GM21723 (cell line): ENCODE data around the gene SNRNP200.
A peak's percentile ranks its signal among the peaks of the same experiment; 100 is the strongest.
"Not testable (repeated sequence)": the region's sequence is repeated elsewhere in the genome, so short reads cannot be mapped to it uniquely, and the experiment has no call there.

Experiments
- ATAC-seq: cut with Tn5 transposase; IDR thresholded peaks from one replicate; pipeline ENCODE4 v1.9.1; 2021; ENCODE audit warnings: mild to moderate bottlenecking, moderate library complexity; ENCODE audit not compliant: unreplicated experiment

Gene SNRNP200

GRCh38 chr2:96274355-96275056, 30.8 kb downstream of the SNRNP200 start:
- ATAC-seq: no peak

DNA sequence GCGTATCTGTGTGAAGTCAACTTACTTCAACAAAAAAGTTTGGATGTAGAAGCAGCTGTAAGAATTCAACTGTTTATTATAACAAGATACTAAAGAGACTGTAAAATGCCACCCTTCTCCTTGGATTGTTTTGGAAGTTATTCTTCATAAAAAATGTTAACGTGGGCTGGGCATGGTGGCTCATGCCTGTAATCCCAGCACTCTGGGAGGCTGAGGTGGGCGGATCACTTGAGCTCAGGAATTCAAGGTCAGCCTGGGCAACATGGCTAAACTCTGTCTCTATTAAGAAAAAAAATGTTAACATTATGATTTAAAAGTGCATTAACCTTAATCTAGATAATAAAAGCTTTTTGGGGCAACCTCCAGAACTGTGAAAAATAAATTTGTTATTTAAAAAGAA, 31.6 kb downstream of the SNRNP200 start:
- no peak for ATAC-seq

DNA sequence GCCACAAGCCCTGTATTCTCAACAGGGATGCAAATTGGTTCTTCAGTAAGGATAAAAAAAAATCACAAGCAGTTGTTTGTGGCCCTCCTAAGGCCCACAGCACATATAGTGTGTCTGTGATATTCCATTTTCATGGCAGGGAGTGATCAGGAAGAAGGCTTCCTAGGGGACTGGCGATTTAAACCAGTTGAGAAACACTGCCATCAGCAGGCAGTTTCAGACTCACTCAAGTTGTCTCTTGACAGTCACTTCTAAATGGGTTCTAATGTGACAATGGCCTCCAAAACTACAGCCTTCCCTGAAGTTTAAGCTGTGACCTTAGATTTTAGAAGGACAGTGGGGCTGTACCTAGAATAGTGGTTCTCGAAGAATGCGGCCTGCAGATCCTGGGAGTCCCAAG, 33.4 kb downstream of the SNRNP200 start:
- ATAC-seq: no peak

DNA sequence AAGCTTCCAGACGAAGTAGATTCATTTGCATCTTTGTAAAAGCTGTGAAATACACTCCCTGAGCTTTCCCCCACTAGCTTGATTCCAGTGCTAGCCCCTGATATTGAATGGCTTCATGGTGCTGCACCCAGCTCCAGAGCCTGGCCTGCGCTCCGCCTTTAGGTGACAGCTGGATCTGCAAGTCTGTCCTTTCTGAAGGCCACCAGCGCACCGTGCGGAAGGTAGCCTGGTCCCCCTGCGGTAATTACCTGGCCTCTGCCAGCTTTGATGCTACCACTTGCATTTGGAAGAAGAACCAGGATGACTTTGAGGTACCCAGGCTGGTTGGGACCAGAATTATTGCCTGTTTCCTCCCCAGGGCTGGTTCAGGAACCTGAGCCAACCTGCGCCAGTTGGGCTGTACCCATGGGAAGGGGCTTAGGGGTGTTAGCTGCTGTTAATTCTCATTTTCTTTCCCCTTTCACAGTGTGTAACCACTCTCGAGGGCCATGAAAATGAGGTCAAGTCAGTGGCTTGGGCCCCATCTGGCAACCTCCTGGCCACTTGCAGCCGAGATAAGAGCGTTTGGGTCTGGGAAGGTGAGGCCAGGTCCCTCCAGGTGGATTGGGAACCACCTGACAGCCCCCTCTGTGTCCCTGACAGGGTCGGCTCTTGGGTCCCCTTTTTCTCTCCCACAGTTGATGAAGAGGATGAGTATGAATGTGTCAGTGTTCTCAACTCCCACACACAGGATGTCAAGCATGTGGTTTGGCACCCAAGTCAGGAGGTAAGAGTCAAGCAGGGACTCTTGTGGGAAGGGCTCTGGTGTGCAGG, 38.0 kb downstream of the SNRNP200 start:
- ATAC-seq: no peak

DNA sequence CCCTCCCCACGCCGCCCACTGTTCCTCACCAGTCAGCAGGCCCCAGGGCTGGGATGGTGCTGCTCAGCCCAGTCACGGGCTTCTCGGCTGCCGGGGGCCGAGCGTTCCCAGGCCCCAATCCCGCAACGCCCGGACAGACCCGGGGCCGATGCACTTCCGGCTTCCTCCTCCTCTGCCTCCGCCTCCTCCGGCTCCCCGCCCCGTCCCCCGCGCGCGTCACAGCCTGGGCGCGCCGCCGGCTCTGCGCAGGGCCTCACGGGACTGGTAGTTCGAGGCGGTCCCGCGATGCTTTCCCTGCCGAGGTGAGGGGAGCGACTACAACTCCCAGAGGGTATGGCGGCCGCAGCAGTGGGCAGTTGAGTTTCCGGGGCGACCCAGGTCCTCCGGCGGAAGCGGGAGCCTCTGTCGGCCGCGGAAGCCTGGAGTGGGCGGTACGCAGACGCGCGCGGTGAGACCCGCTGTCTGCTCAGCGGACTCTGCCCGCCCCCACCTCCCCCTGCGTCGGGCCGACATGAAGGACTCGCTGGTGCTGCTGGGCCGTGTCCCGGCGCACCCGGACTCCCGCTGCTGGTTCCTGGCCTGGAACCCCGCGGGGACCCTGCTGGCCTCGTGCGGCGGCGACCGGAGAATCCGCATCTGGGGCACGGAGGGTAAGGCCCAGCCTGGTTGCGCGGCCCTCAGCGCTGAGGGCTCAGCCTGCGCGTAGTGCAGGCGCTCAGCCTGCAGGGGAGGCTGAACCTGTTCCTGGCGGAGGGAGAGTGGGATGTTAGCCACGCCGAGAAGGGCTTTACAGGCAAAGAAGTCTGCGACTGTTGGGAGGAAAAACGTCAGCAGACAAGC, 39.3 kb downstream of the SNRNP200 start, which contains the start of the genes CIAO1 and TMEM127:
TSS of gene CIAO1 (plus strand) at position 386 of the 840 bp plus-strand sequence. CDS start at position 512, 126 bp downstream.
TSS of gene TMEM127 (minus strand) at position 158 of the 840 bp plus-strand sequence. CDS start 616 bp downstream, outside the sequence.
- ATAC-seq: peak; percentile 91

DNA sequence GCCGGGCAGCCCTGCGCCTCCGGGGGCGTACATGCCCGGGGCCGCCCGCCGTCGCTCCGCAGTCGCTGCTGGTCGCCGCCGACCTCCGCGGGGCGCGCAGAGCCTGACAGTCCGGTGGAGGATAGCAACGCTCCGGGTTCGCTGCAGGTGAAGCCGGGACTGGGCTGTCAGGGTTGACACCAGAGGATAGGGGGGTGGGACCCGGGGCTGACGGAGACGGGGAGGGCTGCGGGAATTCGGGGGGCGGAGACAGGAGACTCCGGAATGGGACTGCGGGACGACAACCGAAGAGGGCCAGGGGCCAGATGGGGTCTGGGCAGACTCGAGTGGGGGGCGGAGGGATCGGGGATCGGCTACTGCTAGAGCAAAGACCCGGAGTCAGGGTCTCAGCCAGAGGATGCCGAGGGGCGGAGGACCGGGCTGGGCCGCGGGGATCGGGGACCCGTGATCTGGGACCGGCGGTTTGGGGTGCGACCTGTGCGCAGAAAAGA, 40.0 kb downstream of the SNRNP200 start:
- peak; percentile 25 for ATAC-seq

DNA sequence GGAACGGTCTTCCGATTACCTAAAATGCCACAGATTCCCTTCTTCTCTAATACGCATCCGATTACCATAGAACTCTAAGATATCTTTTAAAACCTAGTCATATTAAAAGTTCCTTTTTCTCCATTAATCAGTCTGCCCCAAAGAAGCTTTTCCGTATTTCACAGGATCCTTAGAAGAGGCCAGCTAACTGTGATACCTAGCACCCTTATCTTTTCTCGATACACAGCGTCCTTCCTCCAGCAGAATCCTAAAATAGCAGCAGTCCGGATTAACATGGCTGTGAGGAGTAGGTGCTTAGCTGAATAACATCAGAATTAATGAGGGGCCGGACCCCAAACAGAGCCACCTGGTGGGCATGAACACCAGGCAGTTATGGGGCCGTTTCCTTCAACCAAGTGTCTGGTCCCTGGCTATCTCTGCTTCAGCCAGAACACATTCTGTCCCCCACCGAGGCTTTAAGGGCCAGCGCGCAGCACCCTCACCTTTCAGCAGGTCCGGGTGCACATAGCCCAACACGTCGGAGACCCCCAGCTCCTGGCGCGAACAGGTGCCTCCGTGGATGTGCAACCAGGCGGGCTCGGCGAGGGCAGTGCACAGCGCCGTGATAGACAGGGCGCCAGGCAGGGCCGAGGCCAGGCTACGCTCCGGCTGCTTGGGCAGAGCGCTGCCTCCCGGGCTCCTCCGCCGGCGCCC, 40.5 kb downstream of the SNRNP200 start:
- no peak for ATAC-seq

- ATAC-seq: no peak
Observed at GRCh38 chr2:96264086-96264485, 41.3 kb downstream of the SNRNP200 start.

DNA sequence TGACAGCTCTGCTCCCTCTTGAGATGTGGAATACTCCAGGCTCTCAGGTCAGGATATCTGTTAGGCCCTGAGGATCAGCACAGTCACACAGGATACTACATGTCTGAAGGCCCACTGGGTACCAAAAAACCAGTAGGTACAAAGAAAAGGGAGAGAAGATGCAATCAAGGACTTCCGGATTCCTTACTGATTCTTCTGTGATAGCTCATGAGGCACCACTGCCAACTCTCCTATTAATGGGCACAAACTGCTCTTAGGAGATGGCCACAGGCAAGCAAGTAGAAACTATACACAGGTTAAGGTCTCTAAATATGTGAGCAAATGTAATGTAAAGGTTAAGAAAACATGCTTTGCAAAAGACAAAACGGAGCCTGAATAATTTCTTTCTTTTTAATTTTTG, 43.0 kb downstream of the SNRNP200 start:
- no peak for ATAC-seq

- no peak for ATAC-seq
Observed at GRCh38 chr2:96261328-96262003, 43.9 kb downstream of the SNRNP200 start.

GRCh38 chr2:96260387-96261260, 44.7 kb downstream of the SNRNP200 start:
- ATAC-seq: peak; percentile 48

DNA sequence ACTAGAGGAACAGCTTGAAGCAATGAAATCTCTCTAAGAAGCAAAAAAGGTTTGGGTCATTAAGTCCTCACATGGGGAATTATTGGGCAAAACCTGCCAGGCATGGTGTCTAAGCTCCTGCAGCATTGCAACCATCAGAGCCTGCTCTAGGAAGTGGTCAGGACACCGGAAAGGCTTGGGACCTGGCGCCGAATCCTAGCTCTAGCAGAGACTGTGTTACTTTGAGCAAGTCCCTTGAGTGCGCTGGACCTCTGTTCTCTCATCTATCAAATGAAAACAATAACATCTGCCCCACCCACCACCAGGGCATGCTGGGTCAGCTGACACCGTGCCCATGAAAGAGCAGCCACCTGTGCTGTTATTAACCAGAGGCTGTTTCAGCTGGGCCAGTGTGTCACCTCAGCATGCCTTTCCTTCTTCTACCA, 45.8 kb downstream of the SNRNP200 start:
- no peak for ATAC-seq

DNA sequence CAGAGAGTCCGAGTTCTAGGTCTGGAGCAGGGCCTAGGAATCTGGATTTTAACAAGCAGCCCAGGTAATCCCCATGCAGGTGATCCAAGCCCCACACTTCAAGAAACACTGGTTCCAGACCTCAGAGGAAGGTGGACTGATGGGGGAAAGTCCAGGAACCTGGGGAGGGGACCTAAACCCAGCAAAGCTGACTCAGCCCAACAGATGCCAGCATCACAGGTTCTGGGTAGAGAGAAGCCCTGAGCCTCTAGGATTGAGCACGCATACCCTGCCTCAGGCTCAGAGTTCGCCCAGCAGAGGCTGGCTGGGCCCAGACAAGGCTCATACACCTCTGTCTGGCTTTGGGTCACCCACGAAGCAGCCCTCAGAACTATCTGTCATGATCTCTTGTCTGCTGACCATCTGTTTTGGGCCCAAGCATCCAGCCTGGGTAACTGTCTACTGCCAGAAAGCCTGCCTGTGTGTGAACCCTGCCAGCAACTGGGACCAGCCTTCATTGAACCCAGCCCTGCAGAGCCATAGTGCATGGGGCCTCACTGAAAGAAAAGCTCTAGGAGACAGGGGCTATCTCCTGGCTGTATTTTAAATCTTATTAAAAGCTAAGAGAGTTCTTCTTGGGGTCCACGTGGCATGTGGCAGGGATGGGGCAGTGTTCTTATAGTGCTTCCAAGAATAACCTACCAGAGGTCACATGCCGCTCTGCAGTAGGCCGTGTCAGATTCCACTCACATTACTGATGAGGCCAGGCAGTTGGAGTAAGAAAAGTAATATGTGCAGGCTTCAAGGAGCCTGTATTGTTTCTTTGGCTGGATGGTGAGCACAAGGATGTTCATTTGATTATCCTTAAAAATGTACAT, 47.0 kb downstream of the SNRNP200 start:
- no peak for ATAC-seq

GRCh38 chr2:96257744-96258143, 47.6 kb downstream of the SNRNP200 start:
- ATAC-seq: not testable (repeated sequence)

DNA sequence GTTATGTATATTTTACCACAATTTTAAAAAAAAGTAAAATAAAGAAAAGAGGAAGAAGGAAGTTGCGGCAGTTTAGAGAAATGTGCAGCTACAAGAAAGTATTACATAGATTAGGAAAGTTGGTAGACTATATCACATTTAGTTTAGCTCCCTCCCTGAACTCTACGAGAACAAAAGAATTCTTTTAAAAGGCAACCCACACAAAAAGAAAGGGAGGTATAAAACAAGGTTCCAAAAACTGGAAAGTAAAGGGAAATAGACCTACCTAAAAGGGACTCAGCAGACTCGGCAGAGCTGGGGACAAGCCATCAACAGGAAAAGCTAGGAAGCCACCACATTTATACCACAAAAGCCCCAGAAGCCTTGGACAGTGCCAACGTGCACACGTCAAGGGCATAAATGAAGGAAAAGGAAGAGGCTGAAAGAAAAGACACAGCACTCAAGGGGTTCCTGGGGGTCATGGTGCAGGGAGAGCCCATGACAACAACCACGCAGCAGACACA, 48.7 kb downstream of the SNRNP200 start:
- ATAC-seq: no peak

GRCh38 chr2:96254571-96254970, 50.8 kb downstream of the SNRNP200 start:
- no peak for ATAC-seq

- ATAC-seq: no peak
Observed at GRCh38 chr2:96253006-96253405, 52.3 kb downstream of the SNRNP200 start.

- no peak for ATAC-seq
Observed at GRCh38 chr2:96252526-96252925, 52.8 kb downstream of the SNRNP200 start.
